Stimulated activated CD4-positive, alpha-beta T cell treated with anti-CD3 and anti-CD28 coated beads, Interleukin-1b, Interleukin-23, amount 100 ng/mL, for 4 hours (primary cell): ENCODE measurements around the gene GGCT.
"Not testable (repeated sequence)": the region's sequence is repeated elsewhere in the genome, so short reads cannot be mapped to it uniquely, and the experiment has no call there.

Experiments
- DNase-seq, 2 donors: peaks; one replicate each; pipeline ENCODE4 v3.0.0-alpha.2; 2020; ENCODE audit warnings: low read depth in 2 of 2

Gene GGCT

DNA sequence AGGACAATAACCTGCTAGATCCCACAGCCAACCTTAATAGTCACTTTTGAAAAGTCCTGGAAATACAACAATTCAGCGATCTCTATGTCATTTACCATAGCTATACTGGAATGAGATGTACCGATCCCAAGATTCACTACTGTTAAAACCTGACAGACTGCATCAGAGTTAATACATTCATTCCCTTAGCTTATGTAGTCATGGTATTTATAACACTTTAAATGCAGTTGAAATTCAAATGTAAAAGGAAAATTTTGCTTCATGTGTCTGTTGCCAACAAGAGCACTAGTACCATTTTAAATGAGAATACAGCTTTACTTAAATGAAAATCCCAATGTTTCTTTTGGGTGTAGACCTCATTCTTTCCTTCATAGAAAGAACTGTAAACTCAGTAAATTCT lies 11.1 kb upstream of the GGCT start:
- no peak for DNase-seq

DNA sequence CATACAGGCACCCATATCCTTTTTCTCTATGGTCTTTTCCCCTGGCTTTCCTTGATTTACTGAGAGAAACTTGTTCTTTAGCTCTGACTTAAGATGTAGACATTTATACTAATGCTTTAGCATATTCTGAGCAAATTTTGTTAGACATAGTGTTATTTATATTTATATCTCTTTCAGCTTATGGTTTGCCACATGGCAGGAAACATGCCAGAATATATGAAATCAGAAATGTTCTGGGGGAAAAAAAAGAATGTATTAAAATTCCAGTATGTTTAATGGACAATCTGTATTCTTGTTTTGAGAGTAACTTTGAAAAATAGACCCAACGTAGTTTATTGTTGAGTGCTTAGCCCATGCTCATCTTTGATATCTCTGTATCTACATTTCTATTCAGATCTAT lies 10.1 kb upstream of the GGCT start:
- DNase-seq: no peak

DNA sequence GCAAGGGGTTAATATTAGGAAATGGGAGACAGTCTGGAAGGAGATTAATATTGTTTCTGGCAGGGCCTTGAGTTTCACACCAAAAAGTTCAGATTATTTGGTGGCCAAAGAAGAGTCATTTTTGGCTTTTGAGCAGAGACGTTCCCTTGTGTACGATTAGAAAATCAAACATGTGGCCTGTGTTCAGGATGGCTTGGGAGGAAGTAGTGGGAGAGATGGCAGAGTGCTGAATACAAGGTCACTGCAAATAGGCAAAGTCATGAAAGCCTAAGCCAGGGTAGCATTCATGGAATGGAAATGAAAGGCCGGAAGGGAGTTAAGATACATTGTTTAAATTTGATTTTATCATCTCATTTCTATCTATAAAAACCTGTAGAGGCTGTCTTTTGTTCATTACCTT lies 9.5 kb upstream of the GGCT start:
- DNase-seq: no peak

DNA sequence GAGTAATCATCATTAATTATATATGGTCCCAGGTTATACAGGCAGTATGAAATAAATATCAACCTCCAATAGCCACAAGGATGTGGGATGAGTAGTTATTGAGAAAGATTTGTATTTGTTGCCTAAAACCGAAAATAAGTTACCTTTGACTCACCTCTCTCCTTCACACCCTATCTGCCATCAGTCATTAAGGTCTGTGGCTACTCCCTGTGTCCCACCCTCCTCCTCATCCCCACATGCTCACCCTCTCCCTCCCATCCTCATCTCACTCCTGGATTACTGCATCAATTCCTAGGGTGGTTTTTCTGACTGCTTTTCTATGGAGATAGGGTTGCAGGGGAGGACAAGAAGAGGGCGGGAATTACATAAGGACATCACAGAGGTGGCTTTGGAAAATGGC lies 9.1 kb upstream of the GGCT start:
- DNase-seq: no peak

DNA sequence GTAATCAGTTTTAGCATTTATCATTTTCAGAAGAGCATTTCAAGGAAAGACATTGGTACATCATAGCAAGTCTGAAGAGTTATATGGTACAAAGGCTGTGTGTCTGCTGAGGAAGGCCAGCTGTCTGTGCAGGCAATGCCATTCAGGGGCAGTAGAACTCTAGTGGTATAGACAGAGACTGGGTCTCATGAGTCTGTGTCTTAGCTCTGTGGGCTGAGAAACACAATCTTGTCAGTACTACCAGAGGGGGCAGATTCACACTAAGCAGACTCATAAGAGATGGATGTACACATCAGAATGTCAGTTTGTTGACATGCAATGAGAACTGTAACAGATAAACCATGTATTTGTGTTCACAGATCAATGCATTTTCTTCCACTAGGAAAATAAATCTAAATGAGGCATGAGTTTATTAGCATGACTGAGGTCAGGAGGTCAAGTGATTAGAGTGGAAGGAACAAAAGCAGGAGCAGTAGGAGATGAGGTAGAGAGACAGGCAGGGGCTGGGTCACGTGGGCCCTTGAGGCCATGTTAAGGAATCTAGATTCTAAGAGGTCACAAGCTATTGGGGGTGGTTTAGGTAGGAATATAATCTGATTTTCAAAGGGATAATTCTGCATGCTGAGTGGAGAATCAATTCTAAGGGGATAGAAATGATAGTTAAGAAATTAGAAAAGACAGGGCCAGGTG lies 7.5 kb upstream of the GGCT start:
- no peak for DNase-seq

DNA sequence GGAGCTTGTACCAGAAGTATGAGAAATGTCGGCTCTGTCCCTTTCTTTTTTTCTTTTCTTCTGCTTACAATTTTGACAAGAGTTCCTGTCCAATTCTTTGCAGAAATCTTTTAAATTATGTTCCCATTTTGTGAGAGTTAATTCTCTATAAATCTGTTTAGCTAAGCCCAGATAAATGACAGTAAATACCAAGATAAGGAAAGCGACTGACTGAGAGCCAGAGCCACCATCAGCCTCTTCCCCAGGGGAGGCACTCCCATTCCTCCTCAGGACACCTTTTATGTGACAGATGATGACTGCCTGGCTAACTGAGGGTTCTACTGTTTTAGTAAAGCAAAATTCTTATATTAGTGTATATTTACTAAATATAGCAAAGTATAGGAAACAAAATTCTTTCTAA lies 6.9 kb upstream of the GGCT start:
- no peak for DNase-seq

DNA sequence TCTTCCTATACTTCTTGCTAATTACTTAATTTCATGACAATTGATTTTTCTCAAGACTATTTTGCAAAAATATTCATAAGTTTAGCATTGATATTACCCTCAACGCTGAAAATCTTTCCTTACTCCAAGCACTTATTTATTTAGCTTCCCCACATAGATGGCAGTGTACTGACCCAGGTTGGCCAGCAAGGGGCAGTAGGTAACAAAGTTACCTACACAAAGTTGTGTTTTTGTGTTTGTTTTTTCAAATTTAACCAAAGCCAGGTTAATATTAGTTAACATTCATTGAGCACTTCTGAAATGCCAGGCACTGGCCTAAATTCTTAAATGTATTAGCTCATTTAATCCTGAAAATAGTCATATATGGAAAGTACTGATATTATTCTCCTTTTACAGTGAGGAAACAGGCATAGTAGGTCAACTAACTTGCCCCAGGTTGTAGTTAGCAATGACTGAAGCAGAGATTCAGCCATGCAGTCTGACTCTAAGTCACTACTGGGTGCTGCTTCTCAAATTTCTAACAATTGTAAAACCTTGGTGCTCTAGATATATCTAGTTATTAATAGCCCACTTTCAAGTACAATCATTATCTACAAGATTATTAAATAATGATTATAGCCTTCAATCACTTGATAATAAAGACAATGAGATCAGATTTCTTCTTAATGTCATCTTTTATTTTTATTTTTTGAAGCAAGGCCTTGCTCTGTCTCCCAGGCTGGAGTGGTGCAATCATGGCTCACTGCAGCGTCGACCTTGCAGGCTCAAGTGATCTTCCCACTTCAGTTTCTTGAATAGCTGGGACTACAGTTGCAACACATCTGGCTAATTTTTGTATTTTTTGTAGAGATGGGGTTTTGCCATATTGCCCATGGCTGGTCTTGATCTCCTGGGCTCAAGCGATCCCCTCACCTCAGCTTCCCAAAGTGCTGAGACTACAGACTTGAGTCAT lies 5.8 kb upstream of the GGCT start:
- peak in 1 of 2 donors; percentile 7 for DNase-seq

DNA sequence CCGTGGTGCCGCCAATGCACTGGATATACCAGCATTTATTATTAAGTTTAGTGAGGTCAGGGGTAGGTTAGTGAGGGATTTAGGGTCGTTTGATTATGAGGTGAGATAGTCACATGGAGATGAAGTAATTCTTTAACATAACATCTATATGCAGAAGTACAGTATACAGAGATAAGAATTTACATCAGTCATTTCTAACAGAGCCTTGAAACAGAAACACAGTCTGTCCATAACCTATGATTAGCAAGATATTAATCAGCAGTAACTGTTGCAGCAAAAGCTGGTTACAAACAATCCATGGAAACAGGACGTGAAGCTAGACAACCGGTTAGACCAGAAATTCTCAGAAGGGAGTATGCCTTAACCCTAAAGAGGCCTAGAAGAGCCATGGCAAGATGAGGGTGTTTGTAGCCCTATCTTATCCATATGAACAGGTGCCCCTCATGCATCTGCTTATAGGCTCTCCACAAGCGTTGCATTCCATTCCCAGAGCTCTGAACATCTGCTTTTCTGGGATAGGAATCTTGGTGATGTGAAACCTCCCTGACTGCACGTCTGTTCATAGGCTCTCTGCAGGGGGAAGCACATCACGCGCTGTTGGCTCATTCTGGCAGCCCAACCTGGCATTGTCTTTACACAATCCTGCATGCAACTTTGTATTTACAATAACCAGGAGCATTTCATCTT lies 4.7 kb upstream of the GGCT start:
- DNase-seq: not testable (repeated sequence)

DNA sequence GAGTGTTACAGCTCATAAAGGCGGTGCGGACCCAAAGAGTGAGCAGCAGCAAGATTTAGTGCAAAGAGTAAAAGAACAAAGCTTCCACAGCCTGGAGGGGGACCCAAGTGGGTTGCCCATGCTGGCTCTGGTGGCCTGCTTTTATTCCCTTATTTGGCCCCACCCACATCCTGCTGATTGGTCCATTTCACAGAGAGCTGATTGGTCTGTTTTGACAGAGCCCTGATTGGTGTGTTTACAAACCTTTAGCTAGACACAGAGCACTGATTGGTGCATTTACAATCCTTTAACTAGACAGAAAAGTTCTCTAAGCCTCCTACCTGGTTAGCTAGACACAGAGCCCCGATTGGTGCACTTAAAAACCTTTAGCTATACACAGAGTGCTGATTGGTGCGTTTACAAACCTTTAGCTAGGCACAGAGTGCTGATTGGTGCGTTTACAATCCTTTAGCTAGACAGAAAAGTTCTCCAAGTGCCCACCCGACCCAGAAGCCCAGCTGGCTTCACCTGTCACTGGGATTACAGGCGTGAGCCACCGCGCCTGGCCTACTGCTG lies 2.8 kb upstream of the GGCT start:
- not testable (repeated sequence) for DNase-seq

DNA sequence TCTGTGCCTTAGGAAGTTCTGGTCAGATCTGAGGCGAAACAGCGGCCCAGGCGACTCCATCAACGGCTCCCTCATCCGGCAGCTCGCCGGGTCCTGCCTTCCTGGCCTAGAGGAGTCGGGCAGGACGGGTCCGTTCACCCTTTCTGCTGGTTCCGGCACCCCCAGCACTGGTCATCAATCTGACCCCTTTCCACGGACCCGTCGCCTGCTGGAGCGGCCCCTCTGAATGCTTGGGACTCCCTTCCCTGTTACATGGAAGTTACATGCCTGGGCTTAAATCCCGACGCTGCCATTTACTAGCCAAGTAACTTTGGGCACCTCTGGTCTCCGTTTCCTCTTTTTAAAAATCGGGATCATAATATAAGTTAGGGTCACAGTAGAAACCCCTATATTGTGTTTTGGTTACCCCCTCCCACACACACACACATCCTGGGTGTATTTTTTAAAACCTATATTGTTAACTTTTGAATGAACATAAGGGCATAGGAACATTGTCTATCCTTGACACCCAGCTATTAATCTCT lies 607 bp upstream of the GGCT start:
- no peak for DNase-seq

DNA sequence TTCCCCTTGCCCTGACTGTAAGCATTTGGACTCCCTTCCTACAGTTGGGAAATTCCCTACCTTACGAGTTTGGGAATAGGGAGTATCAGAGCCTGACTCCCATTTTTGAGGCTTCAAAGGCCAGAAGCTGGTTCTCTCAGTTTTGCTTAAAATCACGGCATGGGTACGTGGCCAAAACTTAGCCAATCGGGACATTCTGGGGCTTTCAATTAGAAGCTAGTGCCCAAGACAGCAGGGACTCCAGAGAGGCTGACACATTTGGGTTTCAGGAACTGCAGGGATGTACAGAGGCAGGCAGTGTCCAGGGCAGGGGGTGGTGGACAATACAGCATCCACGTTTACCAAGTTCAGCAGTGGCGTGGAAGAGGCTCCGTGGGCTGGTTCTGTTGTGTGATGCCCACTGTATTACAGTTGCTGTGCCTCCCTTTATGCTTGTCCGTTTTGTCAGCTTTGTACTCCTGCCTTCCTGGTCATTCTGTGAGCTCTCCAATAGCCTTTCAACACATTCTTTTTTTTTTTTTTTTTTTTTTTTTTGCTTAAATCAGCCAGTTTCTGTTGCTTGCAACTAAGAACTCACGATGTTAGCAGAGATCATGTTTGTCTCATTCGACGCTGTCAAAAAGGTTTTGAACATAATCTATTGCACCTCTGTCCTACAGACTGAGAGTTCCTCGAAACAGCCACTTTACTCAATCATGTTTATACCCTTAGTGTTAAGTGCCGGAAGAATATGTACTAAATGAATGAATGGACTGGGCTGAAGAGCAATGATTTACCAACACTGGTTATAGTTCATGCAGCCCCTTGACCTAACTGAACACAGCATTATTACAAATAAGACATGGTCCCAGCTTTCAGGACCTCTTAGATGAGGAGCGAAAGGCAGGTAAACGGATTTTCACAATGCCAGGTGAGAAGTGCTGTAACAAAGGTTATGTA lies 1.1 kb downstream of the GGCT start:
- no peak for DNase-seq

DNA sequence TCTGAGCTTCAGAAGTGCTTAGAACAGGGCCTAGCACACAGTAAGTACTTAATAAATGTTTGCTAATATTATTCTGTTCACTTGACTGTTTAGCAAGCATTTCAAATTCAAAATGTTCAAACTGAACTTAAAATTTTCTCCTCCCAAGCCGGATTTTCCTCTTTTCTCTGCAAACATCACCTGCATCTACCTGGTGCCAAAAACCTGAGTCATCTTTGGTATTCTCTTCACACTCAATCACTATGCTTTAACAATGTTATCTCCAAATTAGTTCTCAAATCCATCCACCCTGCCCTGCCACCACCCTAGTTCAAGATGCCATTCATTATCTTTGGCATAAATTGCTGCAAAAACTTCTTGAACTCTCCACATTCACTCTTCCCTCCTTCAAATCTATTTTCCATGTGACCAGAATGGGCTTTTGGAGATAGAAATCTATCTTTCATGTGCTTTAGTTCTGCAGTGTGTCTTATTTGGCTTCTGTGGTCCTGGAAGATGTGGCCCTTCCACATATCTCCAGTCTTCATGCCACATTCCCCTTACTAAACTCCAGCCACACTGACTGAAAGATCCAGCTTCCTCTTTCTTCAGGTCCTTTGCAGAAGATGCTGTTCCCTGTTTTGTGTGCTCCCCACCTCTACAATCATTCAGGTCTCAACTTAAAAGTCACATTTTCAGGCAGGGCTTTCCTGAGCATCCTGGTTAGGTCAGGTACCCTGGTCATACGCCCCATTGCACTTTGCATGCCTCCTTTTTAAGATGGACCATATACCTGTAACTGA lies 2.0 kb downstream of the GGCT start:
- no peak for DNase-seq

DNA sequence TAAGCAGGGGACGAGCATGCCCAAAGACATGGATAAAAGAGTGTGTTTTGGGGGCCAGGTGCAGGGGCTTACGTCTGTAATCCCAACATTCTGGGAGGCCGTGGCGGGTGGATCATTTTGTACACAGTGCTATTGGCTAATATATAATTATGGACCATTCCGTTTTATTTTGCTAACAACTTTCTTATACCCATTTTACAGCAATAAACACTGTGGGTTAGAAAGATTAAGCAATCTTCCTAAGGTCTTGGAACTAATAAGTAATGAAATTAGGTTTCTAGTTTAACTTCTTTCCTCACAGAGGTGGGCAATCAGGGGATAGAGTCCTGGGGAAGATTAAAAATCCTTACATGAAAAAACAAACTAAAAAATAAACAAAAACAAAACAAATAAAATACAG lies 3.4 kb downstream of the GGCT start:
- no peak for DNase-seq

DNA sequence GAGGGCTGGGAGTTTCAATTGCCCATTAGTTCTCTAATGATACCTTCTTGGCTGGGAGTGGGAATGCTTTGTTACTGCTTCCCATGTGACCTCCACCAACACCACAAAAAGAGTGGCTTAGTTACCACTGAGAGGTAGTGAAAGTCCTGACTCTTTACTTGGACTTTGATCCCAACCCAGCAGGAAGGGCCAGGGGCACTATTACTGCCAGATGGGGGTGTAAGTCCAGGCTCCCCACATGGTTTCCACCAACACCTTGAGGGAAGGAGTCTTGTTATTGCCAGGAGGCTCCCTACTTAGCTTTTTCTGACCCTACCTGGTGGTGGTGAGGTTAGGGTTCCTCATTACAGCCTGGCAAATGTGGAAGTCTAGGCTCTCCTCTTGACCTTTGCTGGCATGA lies 11.4 kb downstream of the GGCT start:
- DNase-seq: no peak

DNA sequence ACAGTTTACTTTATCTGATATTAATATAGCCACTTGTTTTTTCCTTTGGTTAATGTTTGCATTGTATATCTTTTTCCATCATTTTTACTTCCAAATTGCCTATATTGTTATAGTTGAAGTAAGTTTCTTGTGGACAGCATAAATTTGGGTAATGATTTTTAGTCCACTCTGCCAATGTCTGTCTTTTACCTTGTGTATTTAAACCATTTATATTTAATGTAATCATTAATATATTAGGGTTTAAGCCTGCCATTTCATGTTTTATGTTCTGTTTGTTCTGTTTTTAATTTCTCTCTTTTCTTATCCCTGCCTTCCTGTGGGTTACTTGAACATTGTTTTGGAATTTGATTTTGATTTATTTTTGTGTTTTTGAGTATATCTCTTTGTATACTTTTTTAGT lies 13.2 kb downstream of the GGCT start:
- no peak for DNase-seq

DNA sequence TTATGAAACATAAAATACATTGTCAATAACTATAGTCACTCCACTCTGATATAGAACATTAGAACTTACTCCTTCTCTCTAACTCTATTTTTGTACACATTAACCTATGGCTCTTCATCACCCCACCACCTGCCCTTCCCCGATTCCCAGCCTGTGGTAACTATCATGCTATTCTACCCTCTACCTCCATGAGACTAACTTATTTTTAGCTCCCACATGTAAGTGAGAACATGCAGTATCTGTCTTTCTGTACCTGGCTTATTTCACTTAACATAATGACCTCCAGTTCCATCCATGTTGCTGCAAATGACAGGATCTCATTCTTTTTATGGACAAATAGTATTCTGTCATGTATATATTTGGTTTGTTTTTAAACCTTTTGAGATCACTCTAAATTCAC lies 17.3 kb downstream of the GGCT start:
- DNase-seq: no peak

DNA sequence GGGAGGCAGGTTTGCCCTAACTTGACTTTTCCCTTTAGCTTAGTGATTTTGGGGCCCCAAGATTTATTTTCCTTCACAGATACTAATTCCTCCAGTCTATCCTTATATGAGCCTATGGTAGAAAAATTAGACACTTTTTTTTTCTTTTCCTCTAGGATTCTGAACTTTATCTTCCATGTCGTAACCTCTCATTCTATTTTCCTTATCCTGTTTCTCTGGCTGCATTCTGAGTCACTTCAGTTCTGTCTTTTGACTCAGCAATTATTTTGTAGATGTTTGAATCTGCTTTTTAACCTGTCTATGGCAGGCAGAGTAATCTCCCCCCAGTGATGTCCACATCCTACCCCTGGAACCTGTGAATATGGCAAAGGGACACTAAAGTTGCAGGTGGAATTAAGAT lies 19.0 kb downstream of the GGCT start:
- no peak for DNase-seq

DNA sequence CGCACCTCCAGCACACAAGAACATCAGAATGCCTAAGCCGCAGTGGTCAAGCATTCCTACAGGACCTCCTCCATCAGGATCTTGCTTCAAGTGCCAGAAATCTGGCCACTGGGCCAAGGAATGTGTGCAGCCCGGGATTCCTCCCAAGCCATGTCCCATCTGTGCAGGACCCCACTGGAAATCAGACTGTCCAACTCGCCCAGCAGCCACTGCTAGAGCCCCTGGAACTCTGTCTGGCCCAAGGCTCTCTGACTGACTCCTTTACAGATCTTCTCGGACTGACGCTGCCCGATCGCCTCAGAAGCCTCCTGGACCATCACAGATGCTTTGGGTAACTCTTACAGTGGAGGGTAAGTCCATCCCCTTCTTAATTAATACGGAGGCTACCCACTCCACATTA lies 23.2 kb downstream of the GGCT start:
- DNase-seq: not testable (repeated sequence)

DNA sequence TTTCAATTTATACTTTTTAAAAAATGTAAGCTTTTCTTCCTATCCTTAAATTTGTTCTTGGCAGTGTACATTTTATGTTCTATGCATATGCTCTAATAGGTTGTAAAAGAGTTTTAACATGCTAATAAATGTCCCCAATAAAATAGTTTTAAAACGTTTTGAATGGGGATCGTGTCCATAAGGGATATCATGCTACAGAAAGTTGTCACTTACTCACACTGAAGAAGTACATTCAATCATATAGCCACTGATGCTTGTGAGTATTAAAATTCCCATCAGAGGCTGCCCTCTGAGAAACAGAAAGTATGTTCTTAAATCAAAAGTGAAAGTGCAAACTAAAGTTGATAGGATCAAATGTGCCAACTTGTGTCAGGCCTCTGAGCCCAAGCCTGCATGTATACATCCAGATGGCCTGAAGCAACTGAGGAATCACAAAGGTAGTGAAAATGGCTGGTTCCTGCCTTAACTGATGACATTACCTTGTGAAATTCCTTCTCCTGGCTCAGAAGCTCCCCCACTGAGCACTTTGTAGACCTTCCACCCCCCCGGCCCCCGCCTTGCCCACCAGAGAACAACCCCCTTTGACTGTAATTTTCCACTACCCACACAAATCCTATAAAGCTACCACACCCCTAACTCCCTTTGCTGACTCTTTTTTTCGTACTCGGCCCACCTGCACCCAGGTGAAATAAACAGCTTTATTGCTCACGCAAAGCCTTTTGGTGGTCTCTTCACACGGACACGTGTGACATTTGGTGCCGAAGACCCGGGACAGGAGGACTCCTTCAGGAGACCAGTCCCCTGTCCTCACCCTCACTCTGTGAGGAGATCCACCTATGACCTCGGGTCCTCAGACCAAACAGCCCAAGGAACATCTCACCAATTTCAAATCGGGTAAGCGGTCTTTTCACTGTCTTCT lies 25.2 kb downstream of the GGCT start:
- peak in 1 of 2 donors; percentile 8 for DNase-seq
